NCI-H1105 (cell line): ENCODE data around the gene ZMYND11.
"Not testable (repeated sequence)": the region's sequence is repeated elsewhere in the genome, so short reads cannot be mapped to it uniquely, and the experiment has no call there.

Experiments
- DNase-seq: peaks from one replicate; lab custom pipeline; 2025; lab: John Stamatoyannopoulos, UW

ZMYND11 gene

GRCh38 chr10:132946-133898, 2.0 kb upstream of the ZMYND11 start:
- DNase-seq: no peak

- no peak for DNase-seq
These were observed 766 bp upstream of the ZMYND11 start for GRCh38 chr10:134247-135131.

- no peak for DNase-seq
These were observed 578 bp downstream of the ZMYND11 start for GRCh38 chr10:135601-136464.

- DNase-seq: no peak
These were observed 1.2 kb downstream of the ZMYND11 start for GRCh38 chr10:136465-136762.

GRCh38 chr10:137031-137430, 1.8 kb downstream of the ZMYND11 start:
- DNase-seq: no peak

- DNase-seq: no peak
These were observed 2.4 kb downstream of the ZMYND11 start for GRCh38 chr10:137606-138005.

- no peak for DNase-seq
These were observed 7.1 kb downstream of the ZMYND11 start for GRCh38 chr10:142371-142770.

GRCh38 chr10:152915-153314, 17.7 kb downstream of the ZMYND11 start:
- no peak for DNase-seq

- DNase-seq: no peak
These were observed 19.1 kb downstream of the ZMYND11 start for GRCh38 chr10:154348-154747.

GRCh38 chr10:167383-167782, 32.1 kb downstream of the ZMYND11 start:
- no peak for DNase-seq

- DNase-seq: no peak
These were observed 38.5 kb downstream of the ZMYND11 start for GRCh38 chr10:173741-174140.

GRCh38 chr10:176677-177076, 41.4 kb downstream of the ZMYND11 start:
- DNase-seq: no peak

GRCh38 chr10:178208-178607, 43.0 kb downstream of the ZMYND11 start:
- DNase-seq: no peak

- DNase-seq: no peak
These were observed 43.5 kb downstream of the ZMYND11 start for GRCh38 chr10:178723-179122.

GRCh38 chr10:182441-183201, 47.4 kb downstream of the ZMYND11 start:
- DNase-seq: no peak

- DNase-seq: no peak
These were observed 48.9 kb downstream of the ZMYND11 start for GRCh38 chr10:184174-184573.

- no peak for DNase-seq
These were observed 49.7 kb downstream of the ZMYND11 start for GRCh38 chr10:184911-185310.

GRCh38 chr10:185571-185970, 50.3 kb downstream of the ZMYND11 start:
- not testable (repeated sequence) for DNase-seq

GRCh38 chr10:186911-187310, 51.7 kb downstream of the ZMYND11 start:
- DNase-seq: no peak

- DNase-seq: no peak
These were observed 53.3 kb downstream of the ZMYND11 start for GRCh38 chr10:188546-188945.

GRCh38 chr10:190216-190615, 55.0 kb downstream of the ZMYND11 start:
- no peak for DNase-seq
